Brain microvascular endothelial cell (primary cell): ENCODE data around the gene APOBEC3C.
A peak's percentile ranks its signal among the peaks of the same experiment; 100 is the strongest.

Source experiments
- DNase-seq: peaks from one replicate; pipeline ENCODE4 v3.0.0-alpha.2; 2020
- H3K27ac ChIP-seq: fragments of 250-450 bp; sonication (Bioruptor Pico); 2 replicates; pipeline ENCODE4 v1.5.1; 2020; ENCODE audit warnings: mild to moderate bottlenecking, moderate library complexity
- H3K27me3 ChIP-seq: fragments of 250-450 bp; sonication (Bioruptor Pico); replicated peaks from 2 replicates; pipeline ENCODE4 v1.5.1; 2020; ENCODE audit warnings: mild to moderate bottlenecking
- H3K36me3 ChIP-seq: fragments of 250-450 bp; sonication (Bioruptor Pico); replicated peaks from 2 replicates; pipeline ENCODE4 v1.5.1; 2020; ENCODE audit warnings: mild to moderate bottlenecking
- H3K4me3 ChIP-seq: 2 replicates; pipeline ENCODE4 v1.5.1; 2011; ENCODE audit warnings: low read depth, mild to moderate bottlenecking, control low read depth, low read length, moderate library complexity
- in situ Hi-C: cut with HindIII; loops from 2 replicates; pipeline ENCODE4 v1.10.0; 2017; ENCODE audit warnings: low sequenced_read_pairs, low pct_ligation_motif_present
- TF ChIP-seq, protein P1 (sequence below): IDR thresholded peaks from 2 replicates; pipeline ENCODE4 v1.5.1; 2011; ENCODE audit warnings: low read depth, mild to moderate bottlenecking, moderate library complexity, low read length, control low read depth, inconsistent platforms; ENCODE audit errors: missing control alignments

Gene APOBEC3C

DNA sequence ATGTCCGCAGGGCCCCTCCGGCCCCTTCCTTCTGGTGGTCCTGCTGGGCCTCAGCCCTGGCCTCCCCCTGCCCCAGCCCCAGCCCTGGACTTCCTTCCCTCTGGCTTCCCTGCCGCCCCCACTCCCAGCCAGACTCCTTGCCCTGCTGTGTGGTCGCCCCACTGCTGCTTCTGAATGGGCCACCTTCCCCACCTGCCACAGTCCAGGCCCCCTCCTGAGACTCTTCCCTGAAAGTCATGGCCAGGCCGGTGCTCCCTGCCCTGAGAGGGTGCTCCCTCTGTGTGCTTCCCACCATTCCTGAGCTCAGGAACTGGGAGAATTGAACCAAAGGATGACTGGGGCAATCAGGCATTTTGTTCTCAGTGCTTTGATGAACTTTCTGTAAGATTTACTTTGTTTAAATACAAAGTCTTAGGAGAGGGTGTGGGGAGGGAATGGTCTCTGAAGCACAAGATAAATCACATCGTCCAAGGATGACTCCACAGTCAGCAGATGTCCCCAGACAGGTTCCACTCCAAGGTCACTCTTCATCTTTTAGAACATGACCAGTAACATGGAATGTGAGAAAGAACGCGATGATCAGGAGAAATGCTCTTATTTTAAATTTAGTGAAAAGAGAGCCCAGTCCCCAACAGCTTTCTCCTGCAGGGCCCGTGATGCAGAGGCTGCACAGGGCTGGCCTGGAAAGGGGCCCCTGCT is 7.6 kb downstream of the APOBEC3C start:
- peak overlapping the region; percentile 67 for H3K27ac ChIP-seq

DNA sequence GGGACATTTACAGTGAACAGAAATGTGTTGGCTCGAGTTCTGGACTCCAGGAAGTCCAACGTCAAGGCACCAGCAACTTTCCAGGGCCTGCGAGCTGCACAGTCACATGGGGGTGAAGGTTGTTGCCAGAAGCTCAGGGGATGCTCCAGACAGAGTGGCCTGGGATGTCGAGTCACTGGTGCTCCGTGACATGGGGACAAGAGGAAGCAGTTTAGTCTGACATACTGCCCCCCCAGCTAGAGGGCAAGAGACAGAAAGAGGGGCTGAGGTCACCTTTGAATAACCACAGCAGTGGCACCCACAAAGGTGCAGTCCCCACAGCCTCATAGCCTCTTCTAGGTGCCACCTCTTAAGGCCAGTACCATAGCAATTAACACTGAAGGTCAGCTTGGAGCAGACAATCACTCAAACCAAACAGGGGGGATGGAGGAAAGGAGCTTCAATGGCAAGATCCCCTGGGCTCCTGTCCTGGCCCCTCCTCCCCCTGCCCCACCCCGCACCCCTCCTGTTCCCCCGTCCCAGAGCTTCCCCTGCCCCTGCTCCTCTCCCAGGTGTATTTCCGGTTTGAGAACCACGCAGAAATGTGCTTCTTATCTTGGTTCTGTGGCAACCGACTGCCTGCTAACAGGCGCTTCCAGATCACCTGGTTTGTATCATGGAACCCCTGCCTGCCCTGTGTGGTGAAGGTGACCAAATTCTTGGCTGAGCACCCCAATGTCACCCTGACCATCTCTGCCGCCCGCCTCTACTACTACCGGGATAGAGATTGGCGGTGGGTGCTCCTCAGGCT is 10.7 kb downstream of the APOBEC3C start:
- no peak overlapping the region for H3K27ac ChIP-seq
- H3K4me3 ChIP-seq = no peak overlapping the region
- in situ Hi-C loops = no loop called here

More for the DNA sequence above, 7.6 kb downstream of the APOBEC3C start:
- Histone ChIP-seq H3K4me3 (peak overlapping the region; percentile 39), H3K27me3 (no peaks in the 10 kb centered on the region), H3K36me3 (peaks cover 3% of the 10 kb centered on the region)
- TF ChIP-seq, protein P1, sequence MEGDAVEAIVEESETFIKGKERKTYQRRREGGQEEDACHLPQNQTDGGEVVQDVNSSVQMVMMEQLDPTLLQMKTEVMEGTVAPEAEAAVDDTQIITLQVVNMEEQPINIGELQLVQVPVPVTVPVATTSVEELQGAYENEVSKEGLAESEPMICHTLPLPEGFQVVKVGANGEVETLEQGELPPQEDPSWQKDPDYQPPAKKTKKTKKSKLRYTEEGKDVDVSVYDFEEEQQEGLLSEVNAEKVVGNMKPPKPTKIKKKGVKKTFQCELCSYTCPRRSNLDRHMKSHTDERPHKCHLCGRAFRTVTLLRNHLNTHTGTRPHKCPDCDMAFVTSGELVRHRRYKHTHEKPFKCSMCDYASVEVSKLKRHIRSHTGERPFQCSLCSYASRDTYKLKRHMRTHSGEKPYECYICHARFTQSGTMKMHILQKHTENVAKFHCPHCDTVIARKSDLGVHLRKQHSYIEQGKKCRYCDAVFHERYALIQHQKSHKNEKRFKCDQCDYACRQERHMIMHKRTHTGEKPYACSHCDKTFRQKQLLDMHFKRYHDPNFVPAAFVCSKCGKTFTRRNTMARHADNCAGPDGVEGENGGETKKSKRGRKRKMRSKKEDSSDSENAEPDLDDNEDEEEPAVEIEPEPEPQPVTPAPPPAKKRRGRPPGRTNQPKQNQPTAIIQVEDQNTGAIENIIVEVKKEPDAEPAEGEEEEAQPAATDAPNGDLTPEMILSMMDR = no peak
- in situ Hi-C loops = no loop called here
- no peak for DNase-seq

DNA sequence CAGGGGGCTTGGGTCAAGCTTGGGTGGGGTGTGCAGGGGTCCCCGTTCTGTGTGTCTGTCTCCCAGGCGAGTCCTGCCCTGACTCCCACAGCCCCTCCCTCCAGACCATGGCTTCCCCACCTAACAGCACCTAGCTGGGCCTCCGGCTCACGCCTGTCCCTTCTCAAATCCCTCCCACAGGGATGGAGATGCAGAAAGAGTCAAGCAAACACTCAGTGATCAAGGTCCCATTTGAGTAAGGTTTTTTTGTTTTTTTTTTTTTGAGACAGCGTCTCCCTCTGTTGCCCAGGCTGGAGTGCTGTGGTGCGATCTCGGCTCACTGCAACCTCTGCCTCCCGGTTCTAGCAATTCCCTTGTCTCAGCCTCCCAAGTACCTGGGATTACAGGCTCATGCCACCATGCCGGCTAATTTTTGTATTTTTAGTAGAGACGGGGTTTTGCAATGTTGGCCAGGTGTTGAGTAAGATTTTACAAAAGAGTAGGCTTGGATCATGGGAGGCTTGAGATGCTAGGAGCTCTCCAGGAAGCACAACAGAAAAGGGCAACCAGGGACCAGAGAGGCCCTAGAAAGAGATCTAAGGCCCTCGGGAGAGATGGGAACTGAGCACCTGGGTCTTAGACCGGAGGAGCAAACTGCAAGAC is 12.6 kb downstream of the APOBEC3C start:
- TF ChIP-seq, protein P1 = no peak
- no peak for DNase-seq
- in situ Hi-C loops = no loop called here
- Histone ChIP-seq H3K36me3 (peaks cover 3% of the 10 kb centered on the region), H3K4me3 (no peak overlapping the region), H3K27ac (no peak overlapping the region), H3K27me3 (no peaks in the 10 kb centered on the region)

More for the DNA sequence above, 10.7 kb downstream of the APOBEC3C start:
- no peaks in the 10 kb centered on the region for H3K27me3 ChIP-seq
- H3K36me3 ChIP-seq = peaks cover 3% of the 10 kb centered on the region
- DNase-seq = no peak
- TF ChIP-seq, protein P1 = no peak

DNA sequence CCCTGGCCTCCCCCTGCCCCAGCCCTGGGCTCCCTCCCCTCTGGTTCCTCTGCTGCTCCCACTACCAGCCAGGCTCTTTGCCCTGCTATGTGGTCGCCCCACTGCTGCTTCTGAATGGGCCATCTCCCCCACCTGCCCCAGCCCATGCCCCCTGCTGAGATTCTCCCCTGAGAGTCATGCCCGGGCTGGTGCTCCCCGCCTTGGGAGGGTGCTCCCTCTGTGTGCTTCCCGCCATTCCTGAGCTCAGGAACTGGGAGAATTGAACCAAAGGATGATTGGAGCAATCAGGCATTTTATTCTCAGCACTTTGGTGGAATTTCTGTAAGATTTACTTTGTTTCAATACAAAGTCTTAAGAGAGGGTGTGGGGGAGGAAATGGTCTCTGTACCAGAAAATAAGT is 13.7 kb downstream of the APOBEC3C start:
- TF ChIP-seq, protein P1 = no peak
- no peaks in the 10 kb centered on the region for H3K27me3 ChIP-seq
- in situ Hi-C loops = no loop called here
- H3K27ac ChIP-seq = no peak overlapping the region
- H3K4me3 ChIP-seq = no peak overlapping the region
- DNase-seq = no peak
- peaks cover 3% of the 10 kb centered on the region for H3K36me3 ChIP-seq

DNA sequence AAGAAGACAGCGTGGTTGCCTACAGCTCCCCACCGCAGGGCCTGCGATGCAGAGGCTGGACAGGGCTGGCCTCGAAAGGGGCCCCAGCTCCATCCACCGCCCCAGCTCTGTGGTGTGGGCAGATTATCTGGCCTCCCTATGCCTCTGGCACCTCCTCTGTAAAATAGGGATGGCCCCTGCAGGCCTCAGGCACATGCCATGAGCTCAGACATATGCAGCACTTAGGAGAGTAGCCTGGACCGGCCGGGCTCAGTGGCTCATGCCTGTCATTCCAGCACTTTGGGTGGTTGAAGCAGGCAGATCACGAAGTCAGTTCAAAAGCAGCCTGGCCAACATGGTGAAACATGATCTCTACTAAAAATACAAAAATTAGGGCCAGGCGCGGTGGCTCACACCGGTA is 14.2 kb downstream of the APOBEC3C start:
- H3K36me3 ChIP-seq = peaks cover 3% of the 10 kb centered on the region
- no peaks in the 10 kb centered on the region for H3K27me3 ChIP-seq
- no peak overlapping the region for H3K27ac ChIP-seq
- TF ChIP-seq, protein P1 = no peak
- no peak overlapping the region for H3K4me3 ChIP-seq
- in situ Hi-C loops = no loop called here
- DNase-seq = no peak
